ENCODE data around the gene KIAA1671. TPM values are rescaled to one million over a fixed set of nuclear protein-coding genes. Genes with fewer than 3 reads are reported as not detected.

Gene KIAA1671
- polyA plus RNA-seq, 1 donor (not counting 4 experiments of a cell fraction or from before 2014, with no cell fraction given) = 17.4 TPM

- H3K9ac ChIP-seq (ENCODE audit: control insufficient read depth, extremely low read depth, insufficient read depth, low read length) = no peak overlapping the region
- no peak overlapping the region for H3K27ac ChIP-seq (ENCODE audit: control insufficient read depth, insufficient read depth, low read length)
- no peaks in the 10 kb centered on the region for H3K79me2 ChIP-seq (ENCODE audit: control insufficient read depth, insufficient read depth, low read length)
- H4K20me1 ChIP-seq (ENCODE audit: control insufficient read depth, extremely low read depth, insufficient read depth, low read length) = no peaks in the 10 kb centered on the region
- FAIRE-seq (no peak), DNase-seq (ENCODE audit: low read depth, low spot score) (no peak)
- dilution Hi-C loops (cut with MboI; ENCODE audit: extremely low pct_ligation_motif_present, low sequenced_read_pairs) = no loop called here
- peaks cover 0 to 2% of the 10 kb centered on the region in 2 experiments for H3K36me3 ChIP-seq (ENCODE audit: control insufficient read depth in 2 of 2, extremely low read depth in 1 of 2, insufficient read depth in 2 of 2, low read length in 2 of 2)
- no peak for TF ChIP-seq EZH2 (IDR thresholded peaks at IDR 0.05; ENCODE audit: low read length)
- TF ChIP-seq, protein P1, sequence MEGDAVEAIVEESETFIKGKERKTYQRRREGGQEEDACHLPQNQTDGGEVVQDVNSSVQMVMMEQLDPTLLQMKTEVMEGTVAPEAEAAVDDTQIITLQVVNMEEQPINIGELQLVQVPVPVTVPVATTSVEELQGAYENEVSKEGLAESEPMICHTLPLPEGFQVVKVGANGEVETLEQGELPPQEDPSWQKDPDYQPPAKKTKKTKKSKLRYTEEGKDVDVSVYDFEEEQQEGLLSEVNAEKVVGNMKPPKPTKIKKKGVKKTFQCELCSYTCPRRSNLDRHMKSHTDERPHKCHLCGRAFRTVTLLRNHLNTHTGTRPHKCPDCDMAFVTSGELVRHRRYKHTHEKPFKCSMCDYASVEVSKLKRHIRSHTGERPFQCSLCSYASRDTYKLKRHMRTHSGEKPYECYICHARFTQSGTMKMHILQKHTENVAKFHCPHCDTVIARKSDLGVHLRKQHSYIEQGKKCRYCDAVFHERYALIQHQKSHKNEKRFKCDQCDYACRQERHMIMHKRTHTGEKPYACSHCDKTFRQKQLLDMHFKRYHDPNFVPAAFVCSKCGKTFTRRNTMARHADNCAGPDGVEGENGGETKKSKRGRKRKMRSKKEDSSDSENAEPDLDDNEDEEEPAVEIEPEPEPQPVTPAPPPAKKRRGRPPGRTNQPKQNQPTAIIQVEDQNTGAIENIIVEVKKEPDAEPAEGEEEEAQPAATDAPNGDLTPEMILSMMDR (optimal IDR thresholded peaks at IDR 0.05 in 1 of 3, IDR thresholded peaks at IDR 0.05 in 1 of 3, conservative IDR thresholded peaks at IDR 0.05 in 1 of 3; ENCODE audit: extremely low read depth in 1 of 3, insufficient read depth in 2 of 3, low read length in 3 of 3) = no peak
- H2AFZ ChIP-seq (ENCODE audit: control insufficient read depth, low read length) = no peak overlapping the region
- no peak overlapping the region for H3K4me3 ChIP-seq (ENCODE audit: control insufficient read depth in 2 of 3, extremely low read depth in 1 of 3, insufficient read depth in 2 of 3, low read depth in 1 of 3, low read length in 3 of 3)
- H3K4me1 ChIP-seq (ENCODE audit: control insufficient read depth, extremely low read depth, insufficient read depth, low read length) = no peaks in the 10 kb centered on the region
- peaks cover 2% of the 10 kb centered on the region for H3K9me1 ChIP-seq (ENCODE audit: control insufficient read depth, extremely low read depth, insufficient read depth, low read length)
- no peaks in the 10 kb centered on the region for H3K27me3 ChIP-seq (ENCODE audit: control insufficient read depth, extremely low read depth, insufficient read depth, low read length)
- no peak overlapping the region for H3K4me2 ChIP-seq (ENCODE audit: control insufficient read depth, extremely low read depth, insufficient read depth, low read depth, low read length)
- no peaks in the 10 kb centered on the region for H3K9me3 ChIP-seq (ENCODE audit: control insufficient read depth, low read depth, low read length)
Observed at GRCh38 chr22:25100402-25100801, 147.9 kb downstream of the KIAA1671 start.

DNA sequence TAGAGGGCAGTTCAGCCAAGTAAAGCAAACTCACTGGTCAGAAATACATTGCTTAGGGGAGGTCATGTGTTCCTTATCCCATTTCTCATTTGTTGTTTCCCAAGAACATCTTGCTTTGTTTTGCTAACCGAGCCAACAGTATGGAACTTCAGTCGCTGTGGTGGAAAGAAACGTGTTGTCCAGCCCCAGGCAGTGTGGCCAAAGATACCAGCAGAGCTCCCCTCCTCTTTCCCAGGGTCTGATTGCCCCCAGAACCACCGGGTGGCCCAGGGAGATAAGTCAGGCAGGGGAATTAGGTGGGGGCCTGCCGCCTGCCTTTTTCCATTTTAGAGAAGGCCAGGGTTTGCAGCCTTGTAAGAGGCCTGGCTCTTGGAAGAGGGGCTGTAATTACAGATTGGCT is 148.4 kb downstream of the KIAA1671 start:
- H3K9me3 ChIP-seq (ENCODE audit: control insufficient read depth, low read depth, low read length) = no peaks in the 10 kb centered on the region
- peaks cover 2% of the 10 kb centered on the region for H3K9me1 ChIP-seq (ENCODE audit: control insufficient read depth, extremely low read depth, insufficient read depth, low read length)
- no peak overlapping the region for H3K4me2 ChIP-seq (ENCODE audit: control insufficient read depth, extremely low read depth, insufficient read depth, low read depth, low read length)
- TF ChIP-seq, protein P1 (optimal IDR thresholded peaks at IDR 0.05 in 1 of 3, IDR thresholded peaks at IDR 0.05 in 1 of 3, conservative IDR thresholded peaks at IDR 0.05 in 1 of 3; ENCODE audit: extremely low read depth in 1 of 3, insufficient read depth in 2 of 3, low read length in 3 of 3) = no peak
- TF ChIP-seq EZH2 (IDR thresholded peaks at IDR 0.05; ENCODE audit: low read length) = no peak
- FAIRE-seq = no peak
- peaks cover 0 to 2% of the 10 kb centered on the region in 2 experiments for H3K36me3 ChIP-seq (ENCODE audit: control insufficient read depth in 2 of 2, extremely low read depth in 1 of 2, insufficient read depth in 2 of 2, low read length in 2 of 2)
- no peak overlapping the region for H3K4me3 ChIP-seq (ENCODE audit: control insufficient read depth in 2 of 3, extremely low read depth in 1 of 3, insufficient read depth in 2 of 3, low read depth in 1 of 3, low read length in 3 of 3)
- no peak overlapping the region for H3K27ac ChIP-seq (ENCODE audit: control insufficient read depth, insufficient read depth, low read length)
- H4K20me1 ChIP-seq (ENCODE audit: control insufficient read depth, extremely low read depth, insufficient read depth, low read length) = no peaks in the 10 kb centered on the region
- no peaks in the 10 kb centered on the region for H3K4me1 ChIP-seq (ENCODE audit: control insufficient read depth, extremely low read depth, insufficient read depth, low read length)
- H3K79me2 ChIP-seq (ENCODE audit: control insufficient read depth, insufficient read depth, low read length) = no peaks in the 10 kb centered on the region
- H2AFZ ChIP-seq (ENCODE audit: control insufficient read depth, low read length) = no peak overlapping the region
- H3K9ac ChIP-seq (ENCODE audit: control insufficient read depth, extremely low read depth, insufficient read depth, low read length) = no peak overlapping the region
- H3K27me3 ChIP-seq (ENCODE audit: control insufficient read depth, extremely low read depth, insufficient read depth, low read length) = no peaks in the 10 kb centered on the region
- DNase-seq (ENCODE audit: low read depth, low spot score) = no peak
- dilution Hi-C loops (cut with MboI; ENCODE audit: extremely low pct_ligation_motif_present, low sequenced_read_pairs) = no loop called here

All from keratinocyte (primary cell).